Neural crest cell (in vitro differentiated cells): Measurements from ENCODE around the gene PIGK. TPM values are rescaled to one million over a fixed set of nuclear protein-coding genes. Genes with fewer than 3 reads are reported as not detected.

Experiments
- DNase-seq: peaks from one replicate; pipeline ENCODE4 v3.0.0; 2021; ENCODE audit warnings: low read depth, mixed read lengths, low spot score
- H3K27ac Mint-ChIP-seq: one replicate; pipeline ENCODE4 v1.8.0; 2021; ENCODE audit warnings: mild to moderate bottlenecking, mixed read lengths; ENCODE audit not compliant: unreplicated experiment
- H3K27me3 Mint-ChIP-seq: 2 replicates; pipeline ENCODE4 v1.8.0; 2021; ENCODE audit warnings: low read depth, mild to moderate bottlenecking, mixed read lengths
- H3K36me3 Mint-ChIP-seq: 2 replicates; pipeline ENCODE4 v1.8.0; 2021; ENCODE audit warnings: low read depth, mild to moderate bottlenecking, mixed read lengths
- H3K4me1 Mint-ChIP-seq: 2 replicates; pipeline ENCODE4 v1.8.0; 2021; ENCODE audit warnings: mixed read lengths
- H3K4me3 Mint-ChIP-seq: one replicate; pipeline ENCODE4 v1.8.0; 2021; ENCODE audit warnings: mild to moderate bottlenecking, mixed read lengths
- H3K9me3 Mint-ChIP-seq: 2 replicates; pipeline ENCODE4 v1.8.0; 2021; ENCODE audit warnings: mixed read lengths
- total RNA-seq: library from RNA; stranded (reverse); gene quantifications from 2 replicates; pipeline ENCODE4 v1.2.1, GENCODE V29; 2021
- TF ChIP-seq, protein P1 (sequence below): fragments of 200-600 bp; sonication (generic); conservative IDR thresholded peaks from 2 replicates; pipeline ENCODE4 v1.5.0; 2021; ENCODE audit warnings: antibody characterized with exemption, mild to moderate bottlenecking

The PIGK gene
- total RNA-seq, 1 donor from 2014 or later = 18.4 TPM

DNA sequence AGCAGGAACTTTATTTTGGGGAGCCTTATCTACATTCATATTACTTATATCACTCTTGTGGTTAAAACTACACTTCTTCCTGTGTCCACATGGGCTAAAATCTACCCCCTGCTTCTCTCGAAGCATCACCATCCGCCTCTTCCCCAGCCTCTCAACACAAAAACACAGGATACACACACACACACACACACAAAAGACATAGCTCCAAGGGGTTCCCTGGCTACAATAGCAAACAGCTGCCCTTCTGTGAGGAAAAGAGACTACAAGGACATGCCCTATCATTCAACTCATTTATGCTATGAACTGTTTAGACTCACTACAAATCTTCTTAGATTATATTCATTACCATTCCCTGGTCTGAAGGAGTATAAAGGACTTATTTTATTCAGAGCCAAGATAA lies 155.0 kb downstream of the PIGK start:
- H3K36me3 Mint-ChIP-seq = peaks cover 16% of the 10 kb centered on the region

DNA sequence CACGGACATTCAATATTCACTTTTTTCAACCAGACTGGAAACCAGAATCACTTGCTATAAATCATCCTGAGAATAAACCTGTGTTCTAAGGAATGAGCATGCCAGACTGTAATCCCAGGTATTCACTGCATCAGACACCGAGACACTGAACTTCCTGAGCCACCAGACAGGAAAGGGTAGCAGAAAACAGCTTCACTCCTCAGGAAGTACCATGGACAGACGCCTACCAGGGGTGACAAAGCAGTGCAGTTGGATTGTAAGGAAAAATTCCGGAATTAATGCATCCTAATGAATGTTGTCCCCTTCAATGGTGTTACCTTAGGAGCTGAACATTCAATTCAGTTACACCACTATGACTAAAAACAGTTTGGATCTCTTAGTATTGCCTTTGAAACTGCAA lies 156.1 kb downstream of the PIGK start:
- Mint-ChIP-seq H3K9me3 (no peaks in the 10 kb centered on the region), H3K27me3 (no peaks in the 10 kb centered on the region), H3K4me1 (peaks cover 60% of the 10 kb centered on the region), H3K4me3 (no peak overlapping the region), H3K27ac (no peak overlapping the region), H3K36me3 (peaks cover 16% of the 10 kb centered on the region)
- no peak for DNase-seq
- TF ChIP-seq, protein P1, sequence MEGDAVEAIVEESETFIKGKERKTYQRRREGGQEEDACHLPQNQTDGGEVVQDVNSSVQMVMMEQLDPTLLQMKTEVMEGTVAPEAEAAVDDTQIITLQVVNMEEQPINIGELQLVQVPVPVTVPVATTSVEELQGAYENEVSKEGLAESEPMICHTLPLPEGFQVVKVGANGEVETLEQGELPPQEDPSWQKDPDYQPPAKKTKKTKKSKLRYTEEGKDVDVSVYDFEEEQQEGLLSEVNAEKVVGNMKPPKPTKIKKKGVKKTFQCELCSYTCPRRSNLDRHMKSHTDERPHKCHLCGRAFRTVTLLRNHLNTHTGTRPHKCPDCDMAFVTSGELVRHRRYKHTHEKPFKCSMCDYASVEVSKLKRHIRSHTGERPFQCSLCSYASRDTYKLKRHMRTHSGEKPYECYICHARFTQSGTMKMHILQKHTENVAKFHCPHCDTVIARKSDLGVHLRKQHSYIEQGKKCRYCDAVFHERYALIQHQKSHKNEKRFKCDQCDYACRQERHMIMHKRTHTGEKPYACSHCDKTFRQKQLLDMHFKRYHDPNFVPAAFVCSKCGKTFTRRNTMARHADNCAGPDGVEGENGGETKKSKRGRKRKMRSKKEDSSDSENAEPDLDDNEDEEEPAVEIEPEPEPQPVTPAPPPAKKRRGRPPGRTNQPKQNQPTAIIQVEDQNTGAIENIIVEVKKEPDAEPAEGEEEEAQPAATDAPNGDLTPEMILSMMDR = no peak

More for the DNA sequence above, 155.0 kb downstream of the PIGK start:
- no peak for DNase-seq
- Mint-ChIP-seq H3K9me3 (no peaks in the 10 kb centered on the region), H3K4me1 (peaks cover 52% of the 10 kb centered on the region), H3K4me3 (no peak overlapping the region), H3K27me3 (no peaks in the 10 kb centered on the region), H3K27ac (peak overlapping the region; percentile 91)
- TF ChIP-seq, protein P1 = no peak

DNA sequence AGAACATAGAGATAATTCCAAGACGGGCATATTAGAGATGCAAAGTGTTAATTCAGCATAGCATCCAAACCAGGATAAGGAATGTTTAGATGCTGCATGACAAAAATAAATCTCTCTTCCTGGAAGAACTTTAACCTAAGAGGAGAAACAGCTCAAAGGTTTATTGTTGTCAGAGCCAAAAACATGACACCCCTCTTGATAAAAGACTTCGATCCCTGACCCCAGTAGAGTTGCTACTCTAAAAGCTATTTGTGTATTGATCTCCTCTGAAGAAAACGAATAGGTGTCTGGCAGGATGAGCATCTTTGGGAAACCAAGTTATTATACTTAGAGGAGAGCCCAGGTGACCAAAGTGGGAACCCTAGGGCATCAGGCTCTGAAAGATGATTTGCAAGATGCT lies 158.1 kb downstream of the PIGK start:
- H3K27me3 Mint-ChIP-seq = no peaks in the 10 kb centered on the region
- peaks cover 61% of the 10 kb centered on the region for H3K4me1 Mint-ChIP-seq
- H3K36me3 Mint-ChIP-seq = peaks cover 12% of the 10 kb centered on the region
- H3K9me3 Mint-ChIP-seq = no peaks in the 10 kb centered on the region
- TF ChIP-seq, protein P1 = no peak
- no peak overlapping the region for H3K4me3 Mint-ChIP-seq
- no peak overlapping the region for H3K27ac Mint-ChIP-seq
- DNase-seq = no peak

DNA sequence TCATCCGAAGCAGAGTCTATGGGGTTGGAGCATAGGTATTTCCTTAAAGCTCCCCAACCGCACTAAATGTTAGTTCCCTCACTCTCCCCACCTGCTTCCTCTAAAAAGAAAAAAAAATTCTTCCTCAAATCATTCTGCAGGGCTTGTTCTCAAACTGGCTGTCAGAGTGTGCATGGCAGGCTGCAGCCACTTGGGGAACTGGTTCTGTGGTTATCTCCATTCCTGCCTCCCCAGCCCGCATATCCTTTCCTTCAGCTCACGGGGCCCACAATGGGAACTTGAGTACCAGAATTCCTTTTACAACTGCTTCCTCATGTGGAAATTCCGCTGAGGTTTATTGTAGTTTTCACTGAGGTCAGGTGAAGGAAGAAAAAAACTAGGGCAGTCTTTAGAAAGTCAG lies 159.2 kb downstream of the PIGK start:
- Mint-ChIP-seq H3K27ac (peak overlapping the region; percentile 66), H3K36me3 (peaks cover 15% of the 10 kb centered on the region), H3K4me1 (peaks cover 56% of the 10 kb centered on the region), H3K9me3 (peaks cover 2% of the 10 kb centered on the region), H3K4me3 (no peak overlapping the region), H3K27me3 (no peaks in the 10 kb centered on the region)
- no peak for DNase-seq
- TF ChIP-seq, protein P1 = peak; percentile 29

DNA sequence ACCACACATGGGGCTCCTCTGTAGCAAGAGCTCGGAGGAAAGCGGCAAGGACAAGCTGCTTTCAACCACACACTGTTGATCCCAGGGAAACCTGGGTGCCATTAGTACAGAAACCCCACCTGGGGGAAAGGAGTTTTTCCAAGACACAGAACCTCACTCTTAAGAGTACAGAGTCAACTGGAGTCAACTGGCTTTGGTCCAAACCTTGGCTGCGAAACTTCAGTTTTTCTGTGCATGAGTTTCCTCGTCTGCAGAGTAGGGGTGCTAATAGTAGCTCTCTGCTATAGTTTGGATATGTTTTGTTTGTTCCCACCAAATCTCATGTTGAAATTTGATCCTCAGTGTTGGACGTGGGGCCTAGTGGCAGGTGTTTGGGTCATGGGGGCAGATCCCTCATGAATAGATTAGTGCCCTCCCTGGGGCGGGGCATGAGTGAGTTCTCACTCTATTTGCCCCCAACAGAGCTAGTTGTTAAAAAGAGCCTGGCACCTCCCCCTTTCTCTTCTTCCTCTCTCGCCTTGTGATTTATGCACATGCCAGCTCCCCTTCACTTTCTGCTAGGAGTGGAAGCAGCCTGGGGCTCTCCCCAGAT lies 161.1 kb downstream of the PIGK start:
- TF ChIP-seq, protein P1 = no peak
- DNase-seq = no peak
- Mint-ChIP-seq H3K9me3 (peaks cover 2% of the 10 kb centered on the region), H3K27me3 (no peaks in the 10 kb centered on the region), H3K36me3 (peaks cover 20% of the 10 kb centered on the region), H3K4me1 (peaks cover 40% of the 10 kb centered on the region), H3K4me3 (no peak overlapping the region), H3K27ac (no peak overlapping the region)
